Stimulated activated CD8-positive, alpha-beta memory T cell treated with anti-CD3 and anti-CD28 coated beads, Interleukin-7, amount 100 ng/mL, for 1 hour (primary cell): ENCODE measurements around the gene FAM118B.
"Not testable (repeated sequence)": the region's sequence is repeated elsewhere in the genome, so short reads cannot be mapped to it uniquely, and the experiment has no call there.

Source experiments
- DNase-seq, 2 donors: peaks; one replicate each; pipeline ENCODE4 v3.0.0-alpha.2; 2020; ENCODE audit warnings: low read depth in 2 of 2

Gene FAM118B

GRCh38 chr11:126217491-126217890 lies 5.9 kb downstream of the FAM118B start:
- DNase-seq: no peak

- DNase-seq: no peak
Observed at GRCh38 chr11:126219547-126219946, 8.0 kb downstream of the FAM118B start.

GRCh38 chr11:126224647-126225294 lies 13.2 kb downstream of the FAM118B start:
- no peak for DNase-seq

- DNase-seq: no peak
Observed at GRCh38 chr11:126225295-126225665, 13.7 kb downstream of the FAM118B start.

- DNase-seq: no peak
Observed at GRCh38 chr11:126226334-126227084, 14.9 kb downstream of the FAM118B start.

- no peak for DNase-seq
Observed at GRCh38 chr11:126229858-126230540, 18.4 kb downstream of the FAM118B start.

- DNase-seq: no peak
Observed at GRCh38 chr11:126231725-126232459, 20.3 kb downstream of the FAM118B start.

- DNase-seq: no peak
Observed at GRCh38 chr11:126232683-126233082, 21.1 kb downstream of the FAM118B start.

- no peak for DNase-seq
Observed at GRCh38 chr11:126233391-126233790, 21.8 kb downstream of the FAM118B start.

GRCh38 chr11:126246636-126247035 lies 35.1 kb downstream of the FAM118B start:
- DNase-seq: no peak

- DNase-seq: no peak
Observed at GRCh38 chr11:126253265-126253664, 41.7 kb downstream of the FAM118B start.

GRCh38 chr11:126254819-126255218 lies 43.2 kb downstream of the FAM118B start:
- DNase-seq: no peak

- not testable (repeated sequence) for DNase-seq
Observed at GRCh38 chr11:126255507-126255906, 43.9 kb downstream of the FAM118B start.

GRCh38 chr11:126256216-126256615 lies 44.6 kb downstream of the FAM118B start:
- DNase-seq: no peak

GRCh38 chr11:126257144-126257543 lies 45.6 kb downstream of the FAM118B start:
- DNase-seq: no peak

- DNase-seq: no peak
Observed at GRCh38 chr11:126257764-126258163, 46.2 kb downstream of the FAM118B start.

GRCh38 chr11:126262216-126262615 lies 50.6 kb downstream of the FAM118B start:
- DNase-seq: no peak

- no peak for DNase-seq
Observed at GRCh38 chr11:126263489-126263888, 51.9 kb downstream of the FAM118B start.

- DNase-seq: no peak
Observed at GRCh38 chr11:126265811-126266210, 54.2 kb downstream of the FAM118B start.

- no peak for DNase-seq
Observed at GRCh38 chr11:126267650-126268049, 56.1 kb downstream of the FAM118B start.

GRCh38 chr11:126268361-126268707 lies 56.8 kb downstream of the FAM118B start:
- no peak for DNase-seq
